CD4-positive, alpha-beta T cell (primary cell): Measurements from ENCODE around the gene PKDCC. TPM values are rescaled to one million over a fixed set of nuclear protein-coding genes. Genes with fewer than 3 reads are reported as not detected.

Experiments
- ATAC-seq: fragments of 200-7000 bp; cut with Tn5 transposase; one replicate; pipeline ENCODE4 v1.10.0; 2022; ENCODE audit warnings: mild to moderate bottlenecking; ENCODE audit not compliant: poor library complexity
- CTCF ChIA-PET: fragments of 350-600 bp; sonication (Branson Sonifier 250); formaldehyde crosslinking; loops from one replicate; lab custom pipeline; 2021; ENCODE audit warnings: antibody characterized with exemption, inconsistent platforms; lab: Charles Lee
- POLR2A ChIA-PET: fragments of 350-600 bp; sonication (Branson Sonifier 250); formaldehyde crosslinking; loops from one replicate; lab custom pipeline; 2021; ENCODE audit warnings: antibody characterized with exemption, inconsistent platforms; lab: Charles Lee
- DNase-seq, 14 experiments: peaks; one replicate each; pipeline ENCODE4 v3.0.0-alpha.2; 2013 to 2020; ENCODE audit warnings: mixed read lengths in 2 of 14
- H3K27ac ChIP-seq, 2 donors: one replicate each; pipeline versions ENCODE4 v1.5.1 to v1.7.0; 2013; ENCODE audit warnings: low read length in 2 of 2, low read depth in 1 of 2, mild to moderate bottlenecking in 1 of 2
- H3K27me3 ChIP-seq, 2 experiments: 1 replicate in 1 of 2; 2 replicates in 1 of 2; pipeline versions ENCODE4 v1.6.1 to v1.7.0; 2013; ENCODE audit warnings: low read length in 2 of 2, control low read depth in 1 of 2, mild to moderate bottlenecking in 1 of 2, moderate library complexity in 1 of 2; ENCODE audit not compliant: insufficient read depth in 2 of 2, control insufficient read depth in 1 of 2
- H3K36me3 ChIP-seq: one replicate; pipeline ENCODE4 v1.6.1; 2013; ENCODE audit warnings: low read length, control low read depth; ENCODE audit not compliant: insufficient read depth
- H3K4me1 ChIP-seq: one replicate; pipeline ENCODE4 v1.6.1; 2013; ENCODE audit warnings: low read length, control low read depth; ENCODE audit not compliant: insufficient read depth
- H3K4me3 ChIP-seq: one replicate; pipeline ENCODE4 v1.5.1; 2013; ENCODE audit warnings: mild to moderate bottlenecking, low read length, moderate library complexity
- H3K9me3 ChIP-seq, 2 experiments: 1 replicate in 1 of 2; 2 replicates in 1 of 2; pipeline versions ENCODE4 v1.6.1 to v1.7.0; 2013; ENCODE audit warnings: low read length in 2 of 2, mild to moderate bottlenecking in 2 of 2, control low read depth in 1 of 2, moderate library complexity in 1 of 2; ENCODE audit not compliant: control insufficient read depth in 1 of 2, insufficient read depth in 1 of 2
- H3K27ac Mint-ChIP-seq: one replicate; pipeline ENCODE4 v1.8.0; 2020; ENCODE audit warnings: mixed read lengths
- H3K27me3 Mint-ChIP-seq: one replicate; pipeline ENCODE4 v1.8.0; 2021; ENCODE audit warnings: mixed read lengths
- H3K36me3 Mint-ChIP-seq: one replicate; pipeline ENCODE4 v1.8.0; 2021; ENCODE audit warnings: low read depth, mixed read lengths
- H3K4me1 Mint-ChIP-seq: one replicate; pipeline ENCODE4 v1.8.0; 2021; ENCODE audit warnings: low read depth, mixed read lengths
- H3K4me3 Mint-ChIP-seq: one replicate; pipeline ENCODE4 v1.8.0; 2020; ENCODE audit warnings: mild to moderate bottlenecking, mixed read lengths
- H3K9me3 Mint-ChIP-seq: one replicate; pipeline ENCODE4 v1.8.0; 2020; ENCODE audit warnings: mixed read lengths
- intact Hi-C, 2 experiments: fragments of 100-400 bp; cut with DNase I in 1 of 2; cut with micrococcal nuclease in 1 of 2; formaldehyde crosslinking; loops; one replicate each; pipeline versions ENCODE4 v1.15.1 to v1.9.0; 2023 to 2025; cut with DNase I, micrococcal nuclease
- total RNA-seq, 174 experiments: library from RNA in 2 of 174; stranded (reverse) in 2 of 174; gene quantifications; one replicate each; pipeline ENCODE4 v1.2.3 and lab custom pipeline; 2021 to 2026
- TF ChIP-seq, protein P1 (sequence below): fragments of 200-600 bp; IDR thresholded peaks from one replicate; pipeline ENCODE4 v1.8.0; 2022; ENCODE audit warnings: antibody characterized with exemption, mild to moderate bottlenecking

Gene PKDCC
- total RNA-seq, 2 experiments from 2014 or later = not detected

DNA sequence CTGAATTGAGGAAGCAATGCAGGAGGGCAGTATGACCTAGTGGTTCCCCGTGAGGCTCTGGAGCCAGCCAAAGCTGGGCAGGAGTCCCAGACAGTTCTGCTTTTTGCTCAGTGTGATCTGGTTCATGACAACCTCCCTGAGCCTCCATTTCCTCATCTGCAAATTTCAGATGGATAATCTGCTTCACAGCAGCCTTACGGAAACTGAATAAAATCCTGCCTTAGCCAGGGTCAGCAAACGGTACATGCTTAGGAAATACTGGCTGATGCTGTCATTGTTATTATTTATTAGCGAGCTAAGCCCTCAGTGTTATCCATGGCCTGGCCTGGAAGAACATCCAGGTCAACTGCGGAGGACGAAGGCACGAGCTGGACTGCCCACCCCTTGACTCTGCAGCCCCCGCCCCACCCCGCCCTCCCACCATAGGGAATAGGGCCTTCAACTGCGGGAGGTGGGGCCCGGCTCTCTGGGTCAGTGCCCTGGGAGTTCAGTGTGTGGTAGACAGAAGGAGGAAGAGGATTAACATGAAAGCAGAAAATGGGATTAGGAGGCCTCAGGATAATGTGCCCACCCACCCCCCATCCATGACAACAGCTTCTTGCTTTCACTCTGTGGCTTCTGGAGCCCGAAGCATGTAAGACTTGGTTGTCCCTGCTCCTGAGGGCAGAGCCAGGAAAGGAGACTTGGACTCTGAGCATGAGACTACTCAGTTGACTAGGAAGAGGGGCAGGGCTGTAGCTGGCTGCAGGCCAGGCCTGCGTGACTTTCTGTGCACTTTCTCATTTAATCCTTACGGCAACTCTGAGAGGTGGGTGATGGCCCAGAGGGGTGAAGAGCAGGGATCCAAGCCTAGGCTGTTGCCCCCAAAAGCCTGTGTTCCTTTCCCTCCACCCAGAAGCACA, 13.1 kb downstream of the PKDCC start:
- Mint-ChIP-seq H3K36me3 (no peaks in the 10 kb centered on the region), H3K4me3 (no peak overlapping the region), H3K9me3 (no peaks in the 10 kb centered on the region), H3K27me3 (peaks cover 9% of the 10 kb centered on the region), H3K27ac (no peak overlapping the region), H3K4me1 (no peaks in the 10 kb centered on the region)
- ATAC-seq (no peak), DNase-seq (peak in 1 of 14 experiments; percentile 15)
- Histone ChIP-seq H3K36me3 (no peaks in the 10 kb centered on the region), H3K4me1 (no peaks in the 10 kb centered on the region), H3K27ac (no peak overlapping the region), H3K4me3 (no peak overlapping the region), H3K9me3 (no peaks in the 10 kb centered on the region), H3K27me3 (no peaks in the 10 kb centered on the region)
- intact Hi-C loops = no loop called here
- ChIA-PET CTCF (no interaction called here), POLR2A (no interaction called here)
- TF ChIP-seq, protein P1, sequence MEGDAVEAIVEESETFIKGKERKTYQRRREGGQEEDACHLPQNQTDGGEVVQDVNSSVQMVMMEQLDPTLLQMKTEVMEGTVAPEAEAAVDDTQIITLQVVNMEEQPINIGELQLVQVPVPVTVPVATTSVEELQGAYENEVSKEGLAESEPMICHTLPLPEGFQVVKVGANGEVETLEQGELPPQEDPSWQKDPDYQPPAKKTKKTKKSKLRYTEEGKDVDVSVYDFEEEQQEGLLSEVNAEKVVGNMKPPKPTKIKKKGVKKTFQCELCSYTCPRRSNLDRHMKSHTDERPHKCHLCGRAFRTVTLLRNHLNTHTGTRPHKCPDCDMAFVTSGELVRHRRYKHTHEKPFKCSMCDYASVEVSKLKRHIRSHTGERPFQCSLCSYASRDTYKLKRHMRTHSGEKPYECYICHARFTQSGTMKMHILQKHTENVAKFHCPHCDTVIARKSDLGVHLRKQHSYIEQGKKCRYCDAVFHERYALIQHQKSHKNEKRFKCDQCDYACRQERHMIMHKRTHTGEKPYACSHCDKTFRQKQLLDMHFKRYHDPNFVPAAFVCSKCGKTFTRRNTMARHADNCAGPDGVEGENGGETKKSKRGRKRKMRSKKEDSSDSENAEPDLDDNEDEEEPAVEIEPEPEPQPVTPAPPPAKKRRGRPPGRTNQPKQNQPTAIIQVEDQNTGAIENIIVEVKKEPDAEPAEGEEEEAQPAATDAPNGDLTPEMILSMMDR = no peak

DNA sequence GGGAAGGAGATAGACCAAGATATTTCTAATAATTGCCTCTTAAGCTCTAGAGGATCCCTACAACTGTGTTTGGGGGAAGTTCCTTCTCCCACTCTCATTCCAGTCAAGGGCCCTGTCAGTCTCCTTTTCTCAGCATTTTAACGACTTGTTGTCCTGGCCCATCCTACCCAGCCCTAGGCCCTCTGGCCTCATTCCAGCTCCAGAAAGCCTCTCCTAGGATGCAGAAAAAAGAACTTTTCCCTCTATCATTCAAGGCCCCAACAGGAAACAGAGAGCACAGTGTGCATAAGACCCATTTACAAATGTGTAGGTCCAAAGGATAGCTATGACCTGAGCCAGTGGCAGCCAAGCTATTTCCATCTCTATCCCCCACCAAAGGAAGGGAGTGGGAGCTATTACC, 14.0 kb downstream of the PKDCC start:
- Mint-ChIP-seq H3K27ac (no peak overlapping the region), H3K9me3 (no peaks in the 10 kb centered on the region), H3K4me1 (no peaks in the 10 kb centered on the region), H3K36me3 (no peaks in the 10 kb centered on the region), H3K4me3 (no peak overlapping the region), H3K27me3 (peaks cover 8% of the 10 kb centered on the region)
- POLR2A ChIA-PET = no interaction called here
- Histone ChIP-seq H3K27me3 (no peaks in the 10 kb centered on the region), H3K4me3 (no peak overlapping the region), H3K9me3 (no peaks in the 10 kb centered on the region), H3K36me3 (no peaks in the 10 kb centered on the region), H3K27ac (no peak overlapping the region), H3K4me1 (no peaks in the 10 kb centered on the region)
- no peak for ATAC-seq
- CTCF ChIA-PET = no interaction called here
- intact Hi-C loops = no loop called here
- TF ChIP-seq, protein P1 = no peak
- no peak for DNase-seq

DNA sequence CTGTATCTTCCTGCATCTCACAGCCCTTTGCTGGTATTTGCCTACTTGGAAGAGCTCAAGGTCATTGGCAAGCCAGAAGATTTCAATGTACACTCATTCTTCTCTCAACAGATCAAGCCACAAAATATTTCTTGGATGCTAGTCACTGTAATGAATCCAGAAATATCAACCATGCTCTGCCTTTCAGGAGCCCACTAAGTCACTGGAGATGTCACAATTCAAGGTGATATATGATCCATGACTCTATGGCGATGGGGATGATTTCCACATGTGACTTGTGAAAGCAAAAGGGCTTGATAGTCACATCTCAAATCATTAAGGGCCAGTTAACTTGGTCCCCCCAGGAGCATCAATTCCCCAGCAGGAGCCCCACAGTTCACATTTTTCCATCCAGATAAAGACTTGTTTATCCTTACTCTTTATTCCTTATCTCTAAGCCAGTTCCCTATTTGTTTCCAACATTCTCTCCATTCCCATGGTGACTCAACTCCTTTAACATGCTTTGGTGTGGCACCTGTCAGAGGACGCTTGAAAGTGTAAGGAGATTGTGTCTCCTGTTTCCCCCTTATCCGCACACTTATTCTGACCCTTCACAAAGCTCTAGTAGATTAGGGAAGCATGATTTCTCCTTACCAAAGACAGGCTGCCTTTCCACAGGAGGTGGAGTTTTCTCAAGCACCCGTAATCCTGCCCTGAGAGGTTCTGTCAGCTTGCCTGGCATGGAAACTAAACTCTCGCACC, 15.8 kb downstream of the PKDCC start:
- ATAC-seq (no peak), DNase-seq (no peak)
- H3K4me3 ChIP-seq = no peak overlapping the region
- H3K27me3 Mint-ChIP-seq = peaks cover 23% of the 10 kb centered on the region
- peaks cover 0 to 10% of the 10 kb centered on the region in 2 experiments for H3K27me3 ChIP-seq
- H3K4me1 ChIP-seq = no peaks in the 10 kb centered on the region
- CTCF ChIA-PET = no interaction called here
- TF ChIP-seq, protein P1 = no peak
- H3K36me3 ChIP-seq = no peaks in the 10 kb centered on the region
- no peak overlapping the region for H3K27ac ChIP-seq
- POLR2A ChIA-PET = no interaction called here
- H3K9me3 ChIP-seq = no peaks in the 10 kb centered on the region
- no peak overlapping the region for H3K27ac Mint-ChIP-seq
- no peaks in the 10 kb centered on the region for H3K36me3 Mint-ChIP-seq
- H3K4me1 Mint-ChIP-seq = no peaks in the 10 kb centered on the region
- H3K9me3 Mint-ChIP-seq = no peaks in the 10 kb centered on the region
- intact Hi-C loops = no loop called here
- no peak overlapping the region for H3K4me3 Mint-ChIP-seq
